Measurements from ENCODE around the gene ZBTB4. TPM values are rescaled to one million over a fixed set of nuclear protein-coding genes. Genes with fewer than 3 reads are reported as not detected.
A peak's percentile ranks its signal among the peaks of the same experiment; 100 is the strongest.

The ZBTB4 gene
- total RNA-seq, 6 donors from 2014 or later, result 54.4 to 90.1 (median 74.2) TPM

- no peak overlapping the region for H3K4me3 ChIP-seq
- no peaks in the 10 kb centered on the region for H3K36me3 ChIP-seq
- H3K27ac ChIP-seq, result no peak overlapping the region
- peaks cover 54 to 65% (median 62%) of the 10 kb centered on the region in 4 donors for H3K4me1 ChIP-seq
- H3K27me3 ChIP-seq, result peaks cover 0 to 27% (median 19%) of the 10 kb centered on the region in 4 donors
- WGBS, 2 donors, result 8 to 16% methylated on average over 5 to 8 of the region's 12 CpGs
- ATAC-seq (ENCODE audit: low FRiP score in 2 of 2) (no peak), DNase-seq (peak in 1 of 2 donors; percentile 80)
- H3K9me3 ChIP-seq, result no peaks in the 10 kb centered on the region
- TF ChIP-seq POLR2AphosphoS5 (IDR thresholded peaks at IDR 0.05), result no peak
- no peak for TF ChIP-seq CTCF (IDR thresholded peaks at IDR 0.05)
Measured at GRCh38 chr17:7440834-7441195, 38.6 kb downstream of the ZBTB4 start.

- no peaks in the 10 kb centered on the region for H3K36me3 ChIP-seq
- TF ChIP-seq POLR2AphosphoS5 (IDR thresholded peaks at IDR 0.05) (no peak), CTCF (IDR thresholded peaks at IDR 0.05) (no peak), POLR2A (IDR thresholded peaks at IDR 0.05) (no peak)
- DNase-seq (peak; percentile 63 to 80), ATAC-seq (ENCODE audit: low FRiP score in 2 of 2) (no peak)
- H3K9me3 ChIP-seq, result no peaks in the 10 kb centered on the region
- H3K4me3 ChIP-seq, result peak overlapping the region in 3 of 4 donors; percentile 16 to 44 (median 39)
- no peak overlapping the region for H3K27ac ChIP-seq
- H3K4me1 ChIP-seq, result peaks cover 53 to 65% (median 61%) of the 10 kb centered on the region in 4 donors
- WGBS, 2 donors, result 4 to 6% methylated on average over 15 to 46 of the region's 46 CpGs
- H3K27me3 ChIP-seq, result peaks cover 0 to 25% (median 19%) of the 10 kb centered on the region in 4 donors
Measured at GRCh38 chr17:7440113-7440833, 39.2 kb downstream of the ZBTB4 start.

GRCh38 chr17:7439462-7440112 is 39.8 kb downstream of the ZBTB4 start, which contains the start of gene FGF11:
TSS of gene FGF11 (plus strand) at chr17:7439512. CDS start at chr17:7439621, 109 bp downstream.
- ATAC-seq (ENCODE audit: low FRiP score in 2 of 2), result no peak
- H3K4me3 ChIP-seq, result peak within 1 kb of the TSS in 3 of 4 donors; percentile 25 to 61 (median 44)
- H3K36me3 ChIP-seq, result no peaks in the 10 kb centered on the region
- no peak within 1 kb of the TSS for H3K27ac ChIP-seq
- peak in 1 of 2 donors; percentile 87 for DNase-seq
- H3K27me3 ChIP-seq, result peaks cover 0 to 25% (median 19%) of the 10 kb centered on the region in 4 donors
- 2 to 5% methylated on average over 7 to 23 of the region's 50 CpGs for WGBS, 2 donors
- no peaks in the 10 kb centered on the region for H3K9me3 ChIP-seq
- TF ChIP-seq POLR2A (IDR thresholded peaks at IDR 0.05), result no peak
- TF ChIP-seq CTCF (IDR thresholded peaks at IDR 0.05), result no peak
- no peak for TF ChIP-seq EP300 (IDR thresholded peaks at IDR 0.05)
- TF ChIP-seq POLR2AphosphoS5 (IDR thresholded peaks at IDR 0.05), result no peak
- peaks cover 50 to 61% (median 58%) of the 10 kb centered on the region in 4 donors for H3K4me1 ChIP-seq

GRCh38 chr17:7438656-7439460 is 40.6 kb downstream of the ZBTB4 start:
- Histone ChIP-seq H3K27me3 (peaks cover 0 to 25% (median 19%) of the 10 kb centered on the region in 4 donors), H3K4me3 (peak overlapping the region in 2 of 4 donors; percentile 35 to 61), H3K36me3 (no peaks in the 10 kb centered on the region), H3K27ac (no peak overlapping the region), H3K9me3 (no peaks in the 10 kb centered on the region), H3K4me1 (peaks cover 50 to 60% (median 57%) of the 10 kb centered on the region in 4 donors)
- TF ChIP-seq EP300 (IDR thresholded peaks at IDR 0.05) (no peak), POLR2AphosphoS5 (IDR thresholded peaks at IDR 0.05) (no peak), POLR2A (IDR thresholded peaks at IDR 0.05) (no peak), CTCF (IDR thresholded peaks at IDR 0.05) (no peak)
- ATAC-seq (ENCODE audit: low FRiP score in 2 of 2), result no peak
- WGBS, 2 donors, result 50 to 51% methylated on average over 11 of the region's 11 CpGs
- DNase-seq, result no peak
